Tibial nerve (tissue), 4 donors: ENCODE measurements around the gene APLNR.

ENCODE experiments used
- CTCF ChIP-seq, 5 experiments: fragments of 200-600 bp in 3 of 5; fragments of 450-650 bp in 2 of 5; sonication (generic) in 3 of 5; IDR thresholded peaks; one replicate each; pipeline ENCODE4 v1.5.1; 2016 to 2019; ENCODE audit warnings: antibody characterized with exemption in 5 of 5, mild to moderate bottlenecking in 3 of 5, moderate library complexity in 2 of 5
- EP300 ChIP-seq, 2 donors: sonication (generic); formaldehyde crosslinking; IDR thresholded peaks; one replicate each; pipeline ENCODE4 v1.6.1; 2017; ENCODE audit warnings: antibody characterized with exemption in 2 of 2, mild to moderate bottlenecking in 1 of 2

DNA sequence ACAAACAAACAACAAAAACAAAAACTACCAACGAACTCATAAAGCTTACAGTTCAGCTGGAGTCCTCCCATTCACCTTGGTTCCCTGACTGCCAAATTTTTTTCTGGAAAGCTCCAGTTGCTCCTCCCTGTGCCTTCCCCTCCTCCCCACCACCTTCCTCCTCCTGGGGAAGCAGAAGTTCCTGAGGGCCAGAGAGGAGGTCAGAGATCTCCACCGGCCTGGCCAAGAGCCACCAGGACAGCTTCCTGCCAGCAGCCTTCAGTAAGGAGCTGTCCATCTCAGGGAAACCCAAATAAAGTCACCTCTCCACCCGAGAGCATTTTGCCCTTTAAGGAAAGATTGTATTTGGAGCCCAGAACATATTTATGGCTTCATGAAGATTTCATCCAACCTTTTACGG lies 20.0 kb downstream of the APLNR start:
- TF ChIP-seq CTCF (IDR thresholded peaks at IDR 0.05): no peak
- TF ChIP-seq EP300 (IDR thresholded peaks at IDR 0.05): no peak
